Sigmoid colon (tissue), 3 donors: ENCODE measurements around the gene OR1N1.

ENCODE experiments used
- CTCF ChIP-seq, 4 experiments: fragments of 450-650 bp in 3 of 4; fragments of 200-600 bp in 1 of 4; IDR thresholded peaks; one replicate each; pipeline ENCODE4 v1.5.1; 2016 to 2019; ENCODE audit warnings: antibody characterized with exemption in 4 of 4, mild to moderate bottlenecking in 3 of 4, moderate library complexity in 2 of 4
- POLR2A ChIP-seq, 2 donors: fragments of 450-650 bp; IDR thresholded peaks; one replicate each; pipeline ENCODE4 v1.6.1; 2016; ENCODE audit warnings: antibody characterized with exemption in 2 of 2, mild to moderate bottlenecking in 2 of 2, moderate library complexity in 2 of 2

- TF ChIP-seq CTCF (IDR thresholded peaks at IDR 0.05): no peak
- TF ChIP-seq POLR2A (IDR thresholded peaks at IDR 0.05): no peak
Observed at GRCh38 chr9:122477826-122478225, 49.3 kb downstream of the OR1N1 start, which contains the start of gene OR1J1.
